Measurements from ENCODE around the gene APPBP2.
"Not testable (repeated sequence)": the region's sequence is repeated elsewhere in the genome, so short reads cannot be mapped to it uniquely, and the experiment has no call there.

Gene APPBP2

DNA sequence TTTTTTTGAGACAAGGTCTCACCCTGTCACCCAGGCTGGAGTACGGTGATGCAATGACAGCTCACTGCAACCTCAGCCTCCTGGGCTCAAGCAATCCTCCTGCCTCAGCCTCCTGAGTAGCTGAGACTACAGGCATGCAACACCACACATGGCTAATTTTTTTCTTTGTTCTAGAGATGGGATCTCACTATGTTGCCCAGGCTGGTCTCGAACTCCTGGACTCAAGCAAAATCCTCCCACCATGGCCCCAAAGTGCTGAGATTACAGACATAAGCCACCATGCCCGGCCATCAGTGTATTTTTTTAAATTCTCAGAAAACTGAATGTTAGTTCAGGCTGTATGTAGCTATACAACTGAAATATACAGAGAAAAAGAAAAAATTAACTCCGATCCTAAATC, 6.2 kb downstream of the APPBP2 start:
- no peak for ATAC-seq
- Mint-ChIP-seq H3K27me3 (no peaks in the 10 kb centered on the region), H3K4me1 (peaks cover 43% of the 10 kb centered on the region), H3K27ac (no peak overlapping the region), H3K9me3 (no peaks in the 10 kb centered on the region), H3K36me3 (peaks cover 16% of the 10 kb centered on the region), H3K4me3 (no peak overlapping the region)

DNA sequence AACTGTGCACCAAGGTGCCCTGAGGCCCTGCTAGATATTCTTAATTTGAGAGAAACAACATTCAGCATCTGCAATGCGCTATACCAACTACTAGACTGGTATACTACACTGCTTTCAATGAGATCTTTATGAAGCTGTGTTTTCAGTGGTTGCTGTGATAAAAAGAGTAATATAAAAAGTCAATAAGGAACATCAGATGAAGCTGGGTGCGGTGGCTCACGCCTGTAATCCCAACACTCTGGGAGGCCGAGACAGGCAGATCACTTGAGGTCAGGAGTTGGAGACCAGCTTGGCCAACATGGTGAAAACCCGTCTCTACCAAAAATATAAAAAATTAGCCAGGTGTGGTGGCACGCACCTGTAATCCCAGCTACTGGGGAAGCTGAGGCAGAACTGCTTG, 10.4 kb downstream of the APPBP2 start:
- peaks cover 21% of the 10 kb centered on the region for H3K4me1 Mint-ChIP-seq
- H3K36me3 Mint-ChIP-seq: peaks cover 31% of the 10 kb centered on the region
- ATAC-seq, H3K27ac Mint-ChIP-seq, H3K27me3 Mint-ChIP-seq, H3K9me3 Mint-ChIP-seq, H3K4me3 Mint-ChIP-seq: not testable (repeated sequence)

DNA sequence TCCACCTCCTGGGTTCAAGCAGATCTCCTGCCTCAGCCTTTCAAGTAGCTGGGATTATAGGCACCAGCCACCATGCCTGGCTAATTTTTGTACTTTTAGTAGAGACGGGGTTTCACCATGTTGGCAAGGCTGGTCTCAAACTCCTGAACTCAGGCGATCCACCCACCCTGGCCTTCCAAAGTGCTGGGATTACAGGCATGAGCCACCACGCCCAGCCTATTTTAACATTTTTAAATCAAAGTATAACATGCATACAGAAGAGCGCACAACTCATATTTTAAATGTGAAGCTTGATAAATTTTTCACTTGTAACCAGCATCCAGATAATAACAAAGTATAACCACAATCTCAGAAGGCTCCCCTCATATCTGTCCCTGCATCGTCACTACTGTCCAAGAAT, 10.8 kb downstream of the APPBP2 start:
- H3K4me3 Mint-ChIP-seq, H3K27me3 Mint-ChIP-seq, ATAC-seq, H3K27ac Mint-ChIP-seq, H3K9me3 Mint-ChIP-seq: not testable (repeated sequence)
- peaks cover 28% of the 10 kb centered on the region for H3K36me3 Mint-ChIP-seq
- peaks cover 21% of the 10 kb centered on the region for H3K4me1 Mint-ChIP-seq

DNA sequence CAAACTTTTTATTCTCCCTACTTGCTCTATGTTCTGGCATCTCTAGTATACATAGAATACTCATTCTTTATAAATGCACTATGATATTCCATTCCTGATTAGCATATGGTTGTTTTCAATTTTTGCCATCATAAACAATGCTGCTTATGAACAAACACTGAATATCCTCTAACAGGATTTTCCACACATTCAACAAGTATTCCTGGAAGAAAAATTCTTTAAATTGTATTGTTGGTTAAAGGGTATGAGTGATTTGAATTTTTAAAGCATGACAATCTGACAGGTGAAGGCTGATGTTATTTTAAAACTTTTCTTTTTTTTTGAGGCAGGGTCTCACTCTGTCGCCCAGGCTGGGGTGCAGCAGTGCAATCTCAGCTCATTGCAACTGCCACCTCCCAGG, 11.5 kb downstream of the APPBP2 start:
- peaks cover 28% of the 10 kb centered on the region for H3K36me3 Mint-ChIP-seq
- H3K4me3 Mint-ChIP-seq: no peak overlapping the region
- peaks cover 21% of the 10 kb centered on the region for H3K4me1 Mint-ChIP-seq

DNA sequence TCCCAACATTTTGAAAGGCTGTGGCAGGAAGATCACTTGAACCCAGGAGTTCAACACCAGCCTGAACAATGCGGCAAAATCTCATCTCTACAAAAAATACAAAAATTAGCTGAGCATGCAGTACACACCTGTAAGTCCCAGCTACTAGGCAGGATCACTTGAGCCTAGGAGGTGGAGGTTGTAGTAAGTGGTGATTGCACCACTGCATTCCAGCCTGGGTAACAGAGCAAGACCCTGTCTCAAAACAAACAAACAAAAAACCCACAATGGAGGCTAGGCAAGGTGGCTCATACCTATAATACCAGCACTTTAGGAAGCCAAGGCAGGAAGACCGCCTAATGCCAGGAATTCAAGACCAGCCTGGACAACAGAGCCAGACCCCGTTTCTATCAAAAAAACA, 12.0 kb downstream of the APPBP2 start:
- peaks cover 28% of the 10 kb centered on the region for H3K36me3 Mint-ChIP-seq
- no peak for ATAC-seq
- H3K4me1 Mint-ChIP-seq: peaks cover 21% of the 10 kb centered on the region
- no peak overlapping the region for H3K4me3 Mint-ChIP-seq
- no peaks in the 10 kb centered on the region for H3K9me3 Mint-ChIP-seq
- no peaks in the 10 kb centered on the region for H3K27me3 Mint-ChIP-seq
- no peak overlapping the region for H3K27ac Mint-ChIP-seq

More for the DNA sequence above, 11.5 kb downstream of the APPBP2 start:
- Mint-ChIP-seq H3K27me3 (no peaks in the 10 kb centered on the region), H3K9me3 (no peaks in the 10 kb centered on the region), H3K27ac (no peak overlapping the region)
- ATAC-seq: no peak

DNA sequence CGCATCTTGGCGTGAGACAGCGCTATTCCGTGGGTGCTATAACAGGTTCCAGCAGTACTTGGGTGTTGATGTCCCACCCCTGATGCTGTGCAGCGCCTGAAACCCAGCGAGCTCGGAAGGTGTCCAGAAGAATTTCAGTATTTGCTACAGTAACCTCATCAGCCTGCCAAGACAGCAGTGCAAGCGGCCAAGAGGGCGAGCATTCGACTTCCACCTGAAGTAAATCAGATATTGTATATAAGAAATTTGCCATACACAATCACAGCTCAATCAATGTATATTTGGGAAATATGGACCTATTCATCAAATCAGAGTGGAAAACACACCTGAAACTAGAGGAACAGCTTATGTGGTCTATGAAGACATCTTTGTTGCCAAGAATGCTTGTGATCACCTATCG, 13.0 kb downstream of the APPBP2 start:
- H3K9me3 Mint-ChIP-seq: no peaks in the 10 kb centered on the region
- peaks cover 24% of the 10 kb centered on the region for H3K4me1 Mint-ChIP-seq
- no peak overlapping the region for H3K4me3 Mint-ChIP-seq
- no peak overlapping the region for H3K27ac Mint-ChIP-seq
- no peaks in the 10 kb centered on the region for H3K27me3 Mint-ChIP-seq
- peaks cover 27% of the 10 kb centered on the region for H3K36me3 Mint-ChIP-seq
- no peak for ATAC-seq

DNA sequence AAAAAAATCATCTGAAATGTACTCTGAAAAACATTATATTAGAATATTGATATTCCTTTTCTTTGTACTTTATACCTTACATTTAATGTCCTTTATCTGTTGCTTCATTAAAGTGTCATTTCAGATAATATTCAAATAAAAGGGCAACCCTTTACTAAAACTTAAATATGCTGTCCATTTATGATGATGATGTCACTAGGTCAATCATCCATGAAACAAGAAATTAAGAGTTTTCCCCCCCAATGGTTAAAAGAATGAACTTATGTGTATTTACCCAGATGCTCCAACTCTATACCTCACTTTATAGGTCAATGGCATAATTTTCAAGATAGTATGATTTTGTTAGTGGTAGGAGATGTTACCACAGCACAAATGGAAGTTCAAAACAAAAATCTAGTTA, 15.3 kb downstream of the APPBP2 start:
- Mint-ChIP-seq H3K4me3 (no peak overlapping the region), H3K9me3 (peaks cover 3% of the 10 kb centered on the region), H3K36me3 (peaks cover 25% of the 10 kb centered on the region), H3K4me1 (peaks cover 29% of the 10 kb centered on the region), H3K27me3 (no peaks in the 10 kb centered on the region), H3K27ac (no peak overlapping the region)
- no peak for ATAC-seq

DNA sequence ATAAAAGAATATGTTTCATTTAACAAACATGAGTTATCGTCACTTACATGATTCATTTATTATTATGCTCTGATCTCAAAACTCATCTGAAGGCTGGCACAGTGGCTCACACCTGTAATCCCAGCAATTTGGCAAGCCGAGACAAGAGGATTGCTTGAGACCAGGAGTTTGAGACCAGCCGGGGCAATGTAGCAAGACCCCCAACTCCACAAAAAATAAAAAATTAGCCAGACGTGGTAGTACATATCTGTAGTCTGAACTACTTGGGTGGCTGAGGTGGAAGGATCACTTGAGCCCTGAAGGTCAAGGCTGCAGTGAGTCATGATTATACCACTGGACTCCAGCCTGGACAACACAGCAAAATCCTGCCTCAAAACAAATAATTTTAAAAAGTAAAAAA, 16.0 kb downstream of the APPBP2 start:
- no peaks in the 10 kb centered on the region for H3K27me3 Mint-ChIP-seq
- no peak for ATAC-seq
- H3K9me3 Mint-ChIP-seq: peaks cover 3% of the 10 kb centered on the region
- no peak overlapping the region for H3K4me3 Mint-ChIP-seq
- no peak overlapping the region for H3K27ac Mint-ChIP-seq
- peaks cover 33% of the 10 kb centered on the region for H3K4me1 Mint-ChIP-seq
- peaks cover 25% of the 10 kb centered on the region for H3K36me3 Mint-ChIP-seq

DNA sequence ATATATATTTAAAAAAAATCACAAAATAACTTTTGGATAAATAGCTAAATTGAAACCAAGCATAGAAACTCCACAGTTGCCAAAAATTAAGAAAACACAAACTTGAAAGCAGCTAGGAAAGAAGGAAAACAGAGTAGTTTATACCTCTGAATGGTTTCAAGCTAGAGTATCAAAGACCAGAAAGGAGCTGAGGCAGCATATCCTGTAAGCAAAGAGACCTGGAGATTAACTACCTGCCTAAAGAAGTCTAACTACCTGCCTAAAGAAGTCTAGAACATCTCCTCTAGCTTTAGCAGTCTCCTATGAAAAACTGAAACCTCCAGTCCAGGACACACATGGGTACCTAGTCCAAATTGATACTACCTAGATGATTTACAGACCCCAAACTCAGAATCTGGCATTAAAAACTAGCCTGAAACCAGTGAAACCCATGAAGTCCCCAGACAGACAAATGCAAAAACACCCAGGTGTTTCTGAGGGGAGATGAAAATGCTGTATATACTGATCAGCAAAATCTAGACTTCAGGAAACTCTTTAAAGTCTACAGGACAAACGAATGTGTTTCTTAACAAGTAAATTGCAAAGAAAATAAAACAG, 17.6 kb downstream of the APPBP2 start:
- no peak overlapping the region for H3K4me3 Mint-ChIP-seq
- ATAC-seq: no peak
- H3K36me3 Mint-ChIP-seq: peaks cover 13% of the 10 kb centered on the region
- H3K9me3 Mint-ChIP-seq: peaks cover 3% of the 10 kb centered on the region
- peaks cover 30% of the 10 kb centered on the region for H3K4me1 Mint-ChIP-seq
- no peak overlapping the region for H3K27ac Mint-ChIP-seq
- H3K27me3 Mint-ChIP-seq: no peaks in the 10 kb centered on the region

DNA sequence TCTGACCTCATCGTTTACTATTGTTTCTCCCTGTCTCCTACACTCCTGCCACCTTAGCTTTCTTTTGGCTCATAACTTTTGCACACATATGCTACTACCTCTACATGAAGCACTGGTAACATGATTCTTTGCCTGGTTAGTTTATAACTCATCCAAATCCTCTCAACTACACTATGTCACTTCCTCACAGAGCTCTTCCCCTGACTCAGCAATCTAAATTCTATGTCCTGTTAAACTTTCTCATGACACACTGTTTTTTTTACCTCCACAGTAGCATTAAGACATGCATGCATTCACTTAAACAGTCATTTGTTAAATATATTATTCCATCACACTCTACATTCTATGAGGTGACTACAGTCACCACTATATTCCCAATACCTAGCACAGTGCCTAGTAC, 19.7 kb downstream of the APPBP2 start:
- no peak overlapping the region for H3K4me3 Mint-ChIP-seq
- no peak for ATAC-seq
- H3K36me3 Mint-ChIP-seq: peaks cover 6% of the 10 kb centered on the region
- H3K27ac Mint-ChIP-seq: no peak overlapping the region
- no peaks in the 10 kb centered on the region for H3K27me3 Mint-ChIP-seq
- H3K9me3 Mint-ChIP-seq: peaks cover 3% of the 10 kb centered on the region
- H3K4me1 Mint-ChIP-seq: peaks cover 30% of the 10 kb centered on the region

DNA sequence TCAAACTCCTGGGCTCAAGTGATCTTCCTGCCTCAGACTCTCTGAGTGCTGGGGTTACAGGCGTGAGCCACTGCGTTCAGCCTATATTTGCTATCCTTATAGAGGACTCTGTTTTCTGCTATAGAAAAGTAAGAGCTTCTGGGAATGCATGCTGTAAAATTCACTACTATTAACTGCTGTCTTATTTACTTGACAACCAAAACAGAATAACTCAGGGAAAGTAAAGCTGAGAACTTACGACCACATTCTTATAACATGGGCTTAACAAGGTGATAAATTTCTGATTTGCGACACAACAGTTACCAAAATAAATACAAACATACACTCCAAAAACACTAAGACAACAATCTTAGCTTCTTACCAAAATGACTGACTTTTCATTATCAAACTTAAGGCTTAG, 23.9 kb downstream of the APPBP2 start:
- Mint-ChIP-seq H3K27ac (no peak overlapping the region), H3K4me1 (peaks cover 19% of the 10 kb centered on the region), H3K36me3 (peaks cover 34% of the 10 kb centered on the region), H3K9me3 (peaks cover 3% of the 10 kb centered on the region), H3K4me3 (no peak overlapping the region), H3K27me3 (no peaks in the 10 kb centered on the region)
- ATAC-seq: no peak

DNA sequence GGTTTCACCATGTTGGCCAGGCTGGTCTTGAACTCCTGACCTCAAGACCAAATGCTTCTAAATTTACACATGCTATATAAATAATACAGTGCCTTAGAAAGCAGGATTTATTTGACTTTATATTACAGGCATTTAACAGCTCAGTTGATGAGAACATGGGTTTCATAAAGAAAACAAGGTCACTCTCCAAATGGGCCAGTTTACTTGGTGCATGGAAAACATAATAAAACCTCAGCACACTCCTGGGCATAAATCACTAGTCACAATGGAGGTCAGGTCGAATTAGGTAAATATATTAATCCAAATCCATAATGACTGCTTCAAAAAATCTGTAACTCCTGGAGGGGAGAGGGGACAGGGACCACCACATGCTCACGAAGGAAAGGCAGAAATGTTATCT, 24.5 kb downstream of the APPBP2 start:
- no peak overlapping the region for H3K4me3 Mint-ChIP-seq
- H3K27ac Mint-ChIP-seq: no peak overlapping the region
- peaks cover 18% of the 10 kb centered on the region for H3K4me1 Mint-ChIP-seq
- peaks cover 39% of the 10 kb centered on the region for H3K36me3 Mint-ChIP-seq
- no peak for ATAC-seq
- H3K27me3 Mint-ChIP-seq: no peaks in the 10 kb centered on the region
- peaks cover 3% of the 10 kb centered on the region for H3K9me3 Mint-ChIP-seq

DNA sequence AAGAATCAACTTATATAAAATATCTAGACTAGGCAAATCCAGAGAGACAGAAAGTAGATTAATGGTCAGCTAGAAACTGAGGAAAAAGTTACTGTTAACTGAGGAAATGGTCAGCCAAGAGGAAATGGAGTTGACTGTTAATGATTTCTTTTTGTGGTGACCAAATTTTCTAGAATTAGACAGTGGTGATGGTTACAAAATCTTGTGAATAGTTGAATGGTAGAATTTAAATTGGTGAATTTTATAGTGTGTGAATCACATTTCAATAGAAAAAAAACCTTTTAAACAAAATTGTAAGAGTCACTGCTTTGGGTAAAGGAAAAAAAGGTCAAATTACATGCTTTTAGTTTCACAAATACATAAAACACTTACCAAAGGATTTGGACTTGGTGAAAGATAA, 30.0 kb downstream of the APPBP2 start:
- H3K4me1 Mint-ChIP-seq: no peaks in the 10 kb centered on the region
- H3K27me3 Mint-ChIP-seq: no peaks in the 10 kb centered on the region
- H3K9me3 Mint-ChIP-seq: peaks cover 4% of the 10 kb centered on the region
- ATAC-seq: no peak
- no peak overlapping the region for H3K4me3 Mint-ChIP-seq
- peaks cover 84% of the 10 kb centered on the region for H3K36me3 Mint-ChIP-seq
- H3K27ac Mint-ChIP-seq: no peak overlapping the region

DNA sequence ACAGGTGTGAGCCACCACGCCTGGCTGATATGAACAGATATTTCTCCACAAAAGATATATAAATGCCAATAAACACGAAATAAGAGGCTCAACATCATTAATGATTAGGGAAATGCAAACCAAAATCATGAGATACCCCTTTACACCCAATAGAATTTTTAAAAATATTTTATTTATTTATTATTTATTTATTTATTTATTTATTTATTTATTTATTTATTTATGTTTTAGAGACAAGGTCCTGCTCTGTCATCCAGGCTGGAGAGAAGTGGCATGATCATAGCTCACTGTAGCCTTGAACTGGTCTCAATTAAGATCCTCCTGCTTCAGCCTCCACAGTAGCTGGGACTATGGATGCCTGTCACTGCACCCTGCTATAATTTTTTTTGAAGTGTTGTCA, 30.8 kb downstream of the APPBP2 start:
- no peaks in the 10 kb centered on the region for H3K27me3 Mint-ChIP-seq
- peaks cover 7% of the 10 kb centered on the region for H3K9me3 Mint-ChIP-seq
- ATAC-seq: no peak
- no peak overlapping the region for H3K27ac Mint-ChIP-seq
- H3K36me3 Mint-ChIP-seq: peaks cover 92% of the 10 kb centered on the region
- no peak overlapping the region for H3K4me3 Mint-ChIP-seq
- H3K4me1 Mint-ChIP-seq: no peaks in the 10 kb centered on the region

DNA sequence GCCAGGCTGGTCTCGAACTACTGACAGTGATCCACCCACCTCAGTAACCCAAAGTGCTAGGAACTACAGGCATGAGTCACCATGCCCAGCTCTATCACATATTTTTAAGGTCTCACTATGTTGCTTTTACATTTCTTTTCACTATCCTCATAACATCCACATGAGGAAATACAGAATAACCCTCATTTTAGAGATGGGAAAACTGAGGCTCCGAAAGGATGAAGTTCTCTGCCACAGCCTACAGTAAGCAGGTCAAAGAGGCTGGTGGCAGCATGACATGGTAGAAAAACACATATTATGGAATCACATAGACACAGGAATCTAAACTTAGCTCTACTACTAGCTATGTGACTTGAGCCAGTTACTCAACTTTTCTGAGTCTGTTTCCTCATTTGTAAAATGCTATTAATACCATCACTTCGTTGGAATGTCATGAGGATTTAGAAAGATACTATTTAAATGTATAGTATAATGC, 32.2 kb downstream of the APPBP2 start:
- ATAC-seq: no peak
- Mint-ChIP-seq H3K27ac (no peak overlapping the region), H3K36me3 (peaks cover 87% of the 10 kb centered on the region)

DNA sequence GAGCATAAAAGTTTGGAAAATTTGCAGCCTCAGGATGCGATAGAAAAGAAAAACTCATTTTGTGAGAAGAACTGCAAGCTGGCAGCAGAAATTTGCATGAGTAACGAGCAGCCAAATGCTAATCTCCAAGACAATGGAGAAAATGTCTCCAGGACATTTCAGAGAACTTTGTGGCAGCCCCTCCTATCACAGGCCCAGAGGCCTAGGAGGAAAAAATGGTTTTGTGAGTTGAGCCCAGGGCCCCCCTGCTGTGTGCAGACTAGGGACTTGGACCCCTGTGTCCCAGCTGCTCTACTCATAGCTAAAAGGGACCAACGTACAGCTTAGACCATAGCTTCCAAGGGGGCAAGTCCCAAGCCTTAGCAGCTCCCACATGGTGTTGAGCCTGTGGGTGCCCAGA, 34.3 kb downstream of the APPBP2 start:
- no peak overlapping the region for H3K27ac Mint-ChIP-seq
- no peak for ATAC-seq
- H3K4me1 Mint-ChIP-seq: no peaks in the 10 kb centered on the region
- H3K4me3 Mint-ChIP-seq: no peak overlapping the region
- H3K27me3 Mint-ChIP-seq: no peaks in the 10 kb centered on the region
- H3K9me3 Mint-ChIP-seq: peaks cover 10% of the 10 kb centered on the region
- H3K36me3 Mint-ChIP-seq: peaks cover 79% of the 10 kb centered on the region

More for the DNA sequence above, 32.2 kb downstream of the APPBP2 start:
- Mint-ChIP-seq H3K4me3 (no peak overlapping the region), H3K27me3 (no peaks in the 10 kb centered on the region), H3K4me1 (no peaks in the 10 kb centered on the region), H3K9me3 (peaks cover 7% of the 10 kb centered on the region)

DNA sequence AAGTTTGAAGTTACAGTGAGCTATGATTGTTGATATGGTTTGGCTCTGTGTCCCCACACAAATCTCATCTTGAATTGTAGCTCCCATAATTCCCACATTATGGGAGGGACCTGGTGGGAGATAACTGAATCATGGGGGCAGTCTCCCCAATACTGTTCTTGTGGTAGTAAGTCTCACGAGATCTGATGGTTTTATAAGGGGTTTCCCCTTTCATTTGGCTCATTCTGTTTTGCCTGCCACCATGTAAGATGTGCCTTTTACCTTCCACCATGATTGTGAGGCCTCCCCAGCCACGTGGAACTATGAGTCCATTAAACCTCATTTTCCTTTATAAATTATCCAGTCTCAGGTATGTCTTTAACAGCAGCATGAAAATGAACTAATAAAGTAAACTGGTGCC, 35.4 kb downstream of the APPBP2 start:
- not testable (repeated sequence) for H3K27ac Mint-ChIP-seq, H3K9me3 Mint-ChIP-seq, ATAC-seq, H3K27me3 Mint-ChIP-seq, H3K4me3 Mint-ChIP-seq, H3K4me1 Mint-ChIP-seq
- peaks cover 74% of the 10 kb centered on the region for H3K36me3 Mint-ChIP-seq
